ENCODE measurements around the gene NPAS3. TPM values are rescaled to one million over a fixed set of nuclear protein-coding genes. Genes with fewer than 3 reads are reported as not detected.

Gene NPAS3
- total RNA-seq, 1 donor from 2014 or later = 6.1 TPM

DNA sequence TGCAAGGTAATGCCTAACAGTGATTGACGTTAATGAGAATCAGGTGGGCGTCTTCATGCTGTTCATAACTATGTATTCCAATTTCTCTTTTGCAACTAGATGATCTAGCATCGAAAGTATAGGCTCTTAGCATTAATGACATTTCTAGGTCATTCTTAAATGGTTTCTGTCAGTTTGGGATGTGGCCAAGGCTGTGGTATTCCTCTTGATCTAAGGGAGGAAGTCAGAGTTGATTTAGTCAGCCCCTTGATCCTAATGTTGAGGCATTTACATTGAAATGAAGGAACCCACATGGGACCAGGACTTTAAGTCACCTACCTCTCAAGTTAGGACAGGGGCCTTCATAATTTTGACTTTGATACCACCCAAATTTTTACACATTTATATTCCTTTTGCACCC lies 448.1 kb downstream of the NPAS3 start:
- no peak for DNase-seq (ENCODE audit: low spot score, unreplicated experiment)
- no peaks in the 10 kb centered on the region for H3K4me1 Mint-ChIP-seq (ENCODE audit: low read depth)
- H3K27ac Mint-ChIP-seq = no peak overlapping the region
- H3K36me3 Mint-ChIP-seq (ENCODE audit: insufficient read depth) = no peaks in the 10 kb centered on the region
- TF ChIP-seq, protein P1, sequence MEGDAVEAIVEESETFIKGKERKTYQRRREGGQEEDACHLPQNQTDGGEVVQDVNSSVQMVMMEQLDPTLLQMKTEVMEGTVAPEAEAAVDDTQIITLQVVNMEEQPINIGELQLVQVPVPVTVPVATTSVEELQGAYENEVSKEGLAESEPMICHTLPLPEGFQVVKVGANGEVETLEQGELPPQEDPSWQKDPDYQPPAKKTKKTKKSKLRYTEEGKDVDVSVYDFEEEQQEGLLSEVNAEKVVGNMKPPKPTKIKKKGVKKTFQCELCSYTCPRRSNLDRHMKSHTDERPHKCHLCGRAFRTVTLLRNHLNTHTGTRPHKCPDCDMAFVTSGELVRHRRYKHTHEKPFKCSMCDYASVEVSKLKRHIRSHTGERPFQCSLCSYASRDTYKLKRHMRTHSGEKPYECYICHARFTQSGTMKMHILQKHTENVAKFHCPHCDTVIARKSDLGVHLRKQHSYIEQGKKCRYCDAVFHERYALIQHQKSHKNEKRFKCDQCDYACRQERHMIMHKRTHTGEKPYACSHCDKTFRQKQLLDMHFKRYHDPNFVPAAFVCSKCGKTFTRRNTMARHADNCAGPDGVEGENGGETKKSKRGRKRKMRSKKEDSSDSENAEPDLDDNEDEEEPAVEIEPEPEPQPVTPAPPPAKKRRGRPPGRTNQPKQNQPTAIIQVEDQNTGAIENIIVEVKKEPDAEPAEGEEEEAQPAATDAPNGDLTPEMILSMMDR (IDR thresholded peaks at IDR 0.05; ENCODE audit: unreplicated experiment) = no peak
- H3K9me3 Mint-ChIP-seq (ENCODE audit: low read depth) = no peaks in the 10 kb centered on the region
- H3K4me3 Mint-ChIP-seq (ENCODE audit: low read depth) = no peak overlapping the region
- H3K27me3 Mint-ChIP-seq = no peaks in the 10 kb centered on the region

GRCh38 chr14:33390335-33390734 lies 451.7 kb downstream of the NPAS3 start:
- Mint-ChIP-seq H3K9me3 (ENCODE audit: low read depth) (no peaks in the 10 kb centered on the region), H3K27me3 (no peaks in the 10 kb centered on the region), H3K4me1 (ENCODE audit: low read depth) (peaks cover 11% of the 10 kb centered on the region), H3K27ac (no peak overlapping the region), H3K4me3 (ENCODE audit: low read depth) (no peak overlapping the region), H3K36me3 (ENCODE audit: insufficient read depth) (no peaks in the 10 kb centered on the region)
- no peak for DNase-seq (ENCODE audit: low spot score, unreplicated experiment)
- TF ChIP-seq, protein P1 (IDR thresholded peaks at IDR 0.05; ENCODE audit: unreplicated experiment) = no peak

DNA sequence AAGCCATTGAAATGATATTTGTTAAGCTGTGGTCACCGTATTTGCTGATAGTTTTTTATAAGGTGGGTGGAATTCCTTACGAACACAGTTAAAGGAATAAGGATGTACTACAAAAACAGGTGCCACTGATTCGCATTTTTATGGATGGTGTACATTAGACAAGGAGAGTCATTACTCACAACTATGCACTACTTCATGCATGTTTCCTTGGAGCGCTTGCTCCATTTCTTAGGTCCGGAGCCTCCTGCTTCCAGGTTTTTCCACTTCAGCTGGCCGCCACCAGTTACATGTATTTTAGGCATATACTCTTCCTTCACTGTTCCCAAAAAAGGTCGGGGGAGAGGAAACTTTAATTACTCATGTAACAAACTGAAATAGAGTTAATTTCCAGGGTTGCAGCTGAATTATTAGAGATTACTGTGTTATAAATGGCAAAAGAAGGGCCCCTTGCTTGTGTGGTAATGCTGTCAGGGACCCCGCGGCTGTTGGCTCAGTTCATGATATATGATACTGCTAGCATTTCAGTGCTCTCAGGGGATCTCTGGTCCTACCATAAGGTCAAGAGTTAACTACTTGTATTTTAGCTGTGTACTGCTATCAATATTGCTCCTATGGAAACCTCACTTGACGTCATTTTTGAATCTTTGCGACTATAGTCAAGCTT lies 454.7 kb downstream of the NPAS3 start:
- DNase-seq (ENCODE audit: low spot score, unreplicated experiment) = no peak
- H3K36me3 Mint-ChIP-seq (ENCODE audit: insufficient read depth) = no peaks in the 10 kb centered on the region
- H3K4me3 Mint-ChIP-seq (ENCODE audit: low read depth) = no peak overlapping the region
- no peaks in the 10 kb centered on the region for H3K9me3 Mint-ChIP-seq (ENCODE audit: low read depth)
- H3K27me3 Mint-ChIP-seq = no peaks in the 10 kb centered on the region
- no peak overlapping the region for H3K27ac Mint-ChIP-seq
- TF ChIP-seq, protein P1 (IDR thresholded peaks at IDR 0.05; ENCODE audit: unreplicated experiment) = no peak
- H3K4me1 Mint-ChIP-seq (ENCODE audit: low read depth) = peaks cover 19% of the 10 kb centered on the region

- H3K9me3 Mint-ChIP-seq (ENCODE audit: low read depth) = no peaks in the 10 kb centered on the region
- no peaks in the 10 kb centered on the region for H3K36me3 Mint-ChIP-seq (ENCODE audit: insufficient read depth)
- H3K4me1 Mint-ChIP-seq (ENCODE audit: low read depth) = peaks cover 19% of the 10 kb centered on the region
- no peak overlapping the region for H3K4me3 Mint-ChIP-seq (ENCODE audit: low read depth)
- no peak for DNase-seq (ENCODE audit: low spot score, unreplicated experiment)
- no peaks in the 10 kb centered on the region for H3K27me3 Mint-ChIP-seq
- no peak overlapping the region for H3K27ac Mint-ChIP-seq
- TF ChIP-seq, protein P1 (IDR thresholded peaks at IDR 0.05; ENCODE audit: unreplicated experiment) = no peak
Measured at GRCh38 chr14:33393895-33394368, 455.3 kb downstream of the NPAS3 start.

DNA sequence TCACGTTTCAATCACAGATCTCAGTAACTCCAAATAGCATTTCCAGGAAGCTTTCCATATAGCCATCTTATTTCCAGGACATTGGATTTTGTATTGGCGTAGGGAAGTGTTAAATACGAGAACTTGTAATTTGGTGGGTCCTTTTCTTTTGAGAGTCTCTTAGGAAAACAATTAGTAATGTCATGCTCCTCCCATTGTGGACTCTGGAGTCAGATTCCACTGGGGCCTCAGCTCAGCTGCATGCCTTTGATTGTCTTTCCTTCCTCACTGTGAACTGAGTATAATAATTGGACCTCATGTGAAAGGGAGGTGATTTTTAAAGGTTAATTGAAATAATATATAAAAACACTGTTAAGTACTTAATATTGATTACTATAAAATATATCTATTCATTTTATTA lies 462.6 kb downstream of the NPAS3 start:
- Mint-ChIP-seq H3K27ac (no peak overlapping the region), H3K4me3 (ENCODE audit: low read depth) (no peak overlapping the region), H3K27me3 (no peaks in the 10 kb centered on the region), H3K4me1 (ENCODE audit: low read depth) (peaks cover 3% of the 10 kb centered on the region), H3K9me3 (ENCODE audit: low read depth) (peaks cover 14% of the 10 kb centered on the region), H3K36me3 (ENCODE audit: insufficient read depth) (peaks cover 2% of the 10 kb centered on the region)
- TF ChIP-seq, protein P1 (IDR thresholded peaks at IDR 0.05; ENCODE audit: unreplicated experiment) = no peak
- DNase-seq (ENCODE audit: low spot score, unreplicated experiment) = no peak

All from progenitor cell of endocrine pancreas (in vitro differentiated cells).